NCI-H2029 (cell line): Measurements from ENCODE around the gene DOCK8.
A peak's percentile ranks its signal among the peaks of the same experiment; 100 is the strongest.

Experiments used
- DNase-seq: peaks from one replicate; lab custom pipeline; 2025; lab: John Stamatoyannopoulos, UW

Gene DOCK8

DNA sequence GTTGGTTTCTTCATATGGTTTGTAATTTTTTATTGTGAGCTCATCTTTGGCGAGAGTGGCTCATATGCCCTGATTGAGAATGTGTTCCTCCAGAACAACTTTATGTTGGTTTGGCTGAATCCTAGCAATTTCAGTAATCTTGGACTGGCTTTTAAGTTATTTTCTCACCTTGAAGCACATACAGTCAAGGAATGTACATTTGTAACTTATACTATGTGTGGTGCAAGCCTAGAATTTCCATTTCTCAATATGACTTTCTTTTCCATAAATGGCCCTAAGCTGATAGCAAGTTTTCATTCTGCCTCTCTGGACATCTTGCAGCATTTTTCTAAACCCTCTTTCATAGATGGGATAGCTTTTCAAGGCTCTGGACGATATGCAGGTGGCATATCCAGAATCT is 247.5 kb downstream of the DOCK8 start:
- DNase-seq = no peak

DNA sequence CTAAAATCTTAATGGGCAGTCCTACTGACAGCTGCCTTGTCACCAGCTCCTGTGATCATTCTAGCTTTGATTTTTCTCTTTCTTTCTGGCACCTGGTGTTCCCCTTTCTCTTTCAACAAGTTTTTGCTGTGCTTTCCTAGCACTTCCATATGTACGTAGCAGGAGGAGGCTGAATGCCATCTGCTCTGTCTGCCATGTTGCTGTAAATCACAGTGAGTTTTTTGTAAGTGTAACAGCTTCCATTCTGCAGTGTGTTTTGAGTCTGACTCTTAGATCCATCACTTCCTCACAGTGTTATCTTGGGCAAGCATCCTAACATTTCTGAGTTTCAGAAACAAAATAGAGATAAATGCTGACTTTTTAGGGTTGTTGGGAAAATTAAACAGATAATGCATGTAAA is 247.9 kb downstream of the DOCK8 start:
- no peak for DNase-seq

DNA sequence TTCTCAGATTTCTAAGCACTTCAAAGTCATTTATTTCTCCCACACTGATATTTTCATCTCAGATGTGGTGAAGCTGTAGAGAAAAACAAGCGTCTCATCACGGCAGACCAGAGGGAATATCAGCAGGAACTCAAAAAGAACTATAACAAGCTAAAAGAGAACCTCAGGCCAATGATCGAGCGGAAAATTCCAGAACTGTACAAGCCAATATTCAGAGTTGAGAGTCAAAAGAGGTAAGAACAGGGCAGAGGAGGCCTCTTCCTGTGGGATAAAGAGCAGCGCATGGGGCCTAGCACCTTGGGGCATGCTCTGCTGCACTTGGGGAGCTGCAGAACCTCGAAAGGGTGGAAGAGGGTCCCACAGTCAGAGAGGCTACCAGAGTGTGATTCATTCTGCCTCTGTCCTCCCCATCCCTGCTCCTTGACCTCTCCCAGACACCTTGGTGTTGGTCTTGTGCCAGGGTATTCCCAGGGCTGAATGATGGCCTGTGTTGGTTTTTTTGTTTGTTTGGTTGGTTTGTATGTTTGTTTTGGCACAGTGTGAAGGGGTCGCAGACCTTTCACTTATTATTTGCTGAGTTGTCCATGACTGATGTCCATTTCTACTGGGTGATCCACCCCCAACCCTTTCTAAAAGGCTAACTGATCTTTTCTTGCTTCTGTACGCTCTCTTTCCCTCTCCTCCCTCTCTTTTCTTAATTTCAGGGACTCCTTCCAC is 248.9 kb downstream of the DOCK8 start:
- no peak for DNase-seq

DNA sequence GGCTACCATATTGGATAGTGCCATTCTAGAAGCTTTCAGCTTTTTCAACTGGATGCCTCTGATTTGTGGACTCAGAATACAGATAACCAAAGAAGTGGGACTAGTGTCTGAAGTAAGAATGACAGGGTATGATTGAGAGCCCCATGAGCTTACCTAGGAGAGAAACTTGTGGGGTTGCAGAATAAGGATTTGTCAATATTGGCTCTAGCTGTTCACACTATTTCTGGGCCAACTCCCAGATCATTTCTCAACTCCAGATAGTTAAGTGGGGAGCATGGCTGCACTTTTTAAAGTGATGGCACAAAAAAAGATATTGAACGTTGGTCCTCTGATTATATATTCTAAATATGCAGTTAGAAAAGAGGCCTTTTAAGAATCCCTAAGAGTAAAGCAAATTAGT is 252.1 kb downstream of the DOCK8 start:
- DNase-seq = no peak

DNA sequence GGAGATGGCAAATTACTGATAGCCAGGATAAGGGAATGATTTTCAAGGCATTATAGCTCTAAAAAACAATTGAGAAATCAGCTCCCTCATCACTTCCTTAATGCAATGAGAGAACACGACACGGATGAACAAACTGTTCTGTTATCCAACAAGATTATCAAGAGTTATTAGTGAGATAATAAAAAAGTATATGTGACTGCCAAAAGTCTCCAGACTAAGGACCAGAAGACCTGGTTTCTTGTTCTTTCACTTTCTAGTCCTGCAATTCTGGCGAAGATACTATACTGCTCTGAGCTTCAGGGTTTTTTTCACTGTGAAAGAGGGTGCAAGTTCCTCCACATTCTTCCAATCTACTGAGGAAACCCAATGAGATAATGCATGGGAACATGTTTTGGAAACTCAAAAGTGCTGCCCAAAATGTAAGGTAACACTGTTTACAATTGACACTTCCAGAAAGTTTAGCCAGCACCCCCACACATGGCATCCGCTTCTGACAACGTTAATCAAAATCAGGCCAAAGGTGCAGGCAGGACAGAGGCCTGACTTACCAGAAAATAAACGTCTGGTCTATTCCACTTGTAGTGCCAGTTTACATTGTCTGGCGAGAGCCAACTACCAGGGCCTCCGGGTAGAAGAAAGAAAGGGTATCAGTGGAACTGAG is 254.2 kb downstream of the DOCK8 start:
- no peak for DNase-seq

DNA sequence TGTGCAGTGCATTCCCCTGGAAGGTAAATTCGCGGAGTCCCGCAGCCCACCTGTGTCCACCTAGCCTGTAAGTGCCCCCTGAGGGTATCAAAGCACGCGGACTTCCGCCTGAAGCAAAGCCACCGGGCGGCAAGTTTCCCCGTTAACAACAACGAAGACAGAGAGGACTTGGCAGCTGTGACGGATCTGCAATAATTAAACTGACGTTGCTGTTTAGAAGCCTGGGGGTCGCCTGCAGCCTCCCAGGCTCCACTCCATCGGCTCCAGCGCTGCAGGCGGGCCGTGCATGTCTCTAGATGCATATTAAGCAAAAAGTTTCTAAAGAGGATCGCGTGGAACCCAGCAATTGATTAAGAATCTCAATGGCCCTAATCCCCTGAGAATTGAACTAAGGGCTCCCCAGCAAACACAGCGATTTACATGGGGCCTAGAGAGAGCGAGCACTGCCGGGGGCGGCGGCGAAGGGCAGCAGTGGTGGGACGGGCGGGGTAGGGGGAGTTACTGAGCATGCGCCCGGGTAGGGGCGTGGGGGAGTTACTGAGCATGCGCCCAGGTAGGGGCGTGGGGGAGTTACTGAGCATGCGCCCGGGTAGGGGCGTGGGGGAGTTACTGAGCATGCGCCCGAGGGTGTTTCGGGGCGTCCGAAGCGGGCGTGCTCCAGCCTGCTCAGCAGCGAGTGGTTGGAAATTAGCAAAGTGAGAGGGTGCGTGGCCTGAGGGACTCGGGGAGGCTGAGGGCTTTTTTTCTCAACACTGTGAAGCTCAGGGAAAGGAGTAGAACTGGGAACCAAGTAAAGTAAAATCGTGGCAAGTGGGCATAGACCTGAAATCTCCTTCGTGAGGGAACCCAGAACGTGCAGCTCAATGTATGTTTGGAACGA is 255.2 kb downstream of the DOCK8 start:
- peak; percentile 51 for DNase-seq

DNA sequence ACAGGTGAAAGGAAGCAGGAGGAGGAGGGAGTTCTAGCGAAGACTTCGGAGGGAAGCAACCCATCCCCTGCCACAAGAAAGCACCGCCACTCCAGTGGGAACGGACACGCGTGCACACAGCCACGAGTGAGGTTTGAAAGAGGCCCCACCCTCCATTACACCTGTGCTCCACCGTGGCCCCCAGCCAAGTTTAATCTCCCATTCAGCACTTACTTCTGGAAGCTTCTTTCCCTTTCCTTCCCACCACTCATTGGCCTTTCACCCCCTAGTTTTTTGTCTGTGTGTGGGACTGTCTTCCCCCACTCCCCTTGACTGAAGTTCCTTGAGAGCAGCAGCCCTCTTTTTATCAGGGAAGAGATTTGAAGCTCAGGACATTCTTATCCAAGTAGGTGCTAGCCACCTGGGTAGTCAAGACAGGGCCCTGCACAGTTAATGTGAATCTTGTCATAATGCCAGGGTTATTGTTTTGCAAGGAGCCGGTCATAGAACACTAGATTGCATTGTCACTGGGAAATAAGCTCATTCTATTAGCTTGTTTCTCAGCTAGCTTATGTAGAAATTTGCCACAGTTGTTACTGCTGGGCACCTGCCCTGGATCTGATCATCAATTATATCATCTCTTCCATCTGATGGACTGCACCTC is 256.0 kb downstream of the DOCK8 start:
- no peak for DNase-seq

DNA sequence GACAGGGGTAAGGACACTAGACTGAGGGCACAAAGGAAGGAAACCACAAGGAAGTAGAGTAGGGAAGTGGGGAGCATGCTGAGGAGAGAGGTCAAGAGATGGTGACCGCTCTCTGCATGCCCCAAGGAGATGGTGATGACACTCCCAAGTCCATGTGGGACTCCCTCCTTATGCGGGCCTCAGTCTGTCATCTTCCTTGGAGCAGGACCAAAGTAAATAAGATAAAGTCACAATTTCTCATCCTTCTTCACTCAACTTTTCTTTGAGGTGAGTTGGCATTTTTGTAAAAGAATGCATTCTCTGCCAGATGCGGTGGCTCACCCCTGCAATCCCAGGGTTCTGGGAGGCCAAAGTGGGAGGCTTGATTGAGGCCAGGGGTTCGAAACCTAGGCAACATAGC is 256.7 kb downstream of the DOCK8 start:
- no peak for DNase-seq

DNA sequence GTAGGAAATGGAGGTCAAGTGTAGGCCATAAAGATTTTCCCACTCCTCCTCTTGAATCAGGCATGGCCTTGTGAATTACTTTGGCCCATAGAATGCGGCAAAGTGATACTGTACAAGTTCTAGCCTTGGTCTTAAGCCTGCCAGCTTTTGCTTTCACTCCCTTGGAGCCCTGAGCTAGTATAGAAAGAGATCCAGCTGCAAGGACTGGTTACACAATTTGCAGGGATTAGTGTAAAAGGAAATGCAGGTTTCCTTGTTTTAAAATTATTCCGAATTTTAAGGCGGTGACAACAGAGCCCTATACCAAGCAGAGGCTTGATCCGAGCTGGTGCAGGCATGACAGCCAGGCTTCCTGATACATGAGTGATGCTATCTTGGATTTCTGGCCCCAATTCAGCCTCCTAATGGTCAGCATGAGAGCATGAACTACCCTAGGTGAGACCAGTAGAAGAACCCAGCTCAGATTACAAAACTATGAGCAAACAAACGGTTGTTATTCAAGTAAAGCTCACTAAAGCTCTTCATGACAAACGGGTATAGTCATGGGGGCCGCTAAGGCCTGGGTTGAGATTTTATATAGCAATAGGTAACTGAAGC is 257.9 kb downstream of the DOCK8 start:
- DNase-seq = no peak

DNA sequence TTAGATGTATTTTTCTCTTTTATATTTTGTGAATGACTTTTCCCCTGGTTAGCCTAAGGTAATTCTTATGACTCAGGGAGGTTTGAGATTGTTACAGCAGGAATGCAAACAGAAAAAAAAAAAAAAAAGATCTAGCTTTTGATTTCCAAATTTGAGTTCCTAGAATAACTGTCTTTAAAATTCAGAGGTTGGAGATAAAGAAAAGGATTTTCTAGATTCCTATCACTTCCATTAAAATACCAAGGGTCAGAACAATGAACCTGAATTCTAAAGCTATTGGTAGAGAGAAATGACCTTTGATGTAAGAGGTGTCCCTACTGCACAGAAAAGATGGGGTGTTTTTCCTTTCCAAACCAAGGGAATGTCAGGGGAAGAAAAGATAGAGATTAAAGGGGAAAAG is 262.5 kb downstream of the DOCK8 start:
- DNase-seq = no peak

DNA sequence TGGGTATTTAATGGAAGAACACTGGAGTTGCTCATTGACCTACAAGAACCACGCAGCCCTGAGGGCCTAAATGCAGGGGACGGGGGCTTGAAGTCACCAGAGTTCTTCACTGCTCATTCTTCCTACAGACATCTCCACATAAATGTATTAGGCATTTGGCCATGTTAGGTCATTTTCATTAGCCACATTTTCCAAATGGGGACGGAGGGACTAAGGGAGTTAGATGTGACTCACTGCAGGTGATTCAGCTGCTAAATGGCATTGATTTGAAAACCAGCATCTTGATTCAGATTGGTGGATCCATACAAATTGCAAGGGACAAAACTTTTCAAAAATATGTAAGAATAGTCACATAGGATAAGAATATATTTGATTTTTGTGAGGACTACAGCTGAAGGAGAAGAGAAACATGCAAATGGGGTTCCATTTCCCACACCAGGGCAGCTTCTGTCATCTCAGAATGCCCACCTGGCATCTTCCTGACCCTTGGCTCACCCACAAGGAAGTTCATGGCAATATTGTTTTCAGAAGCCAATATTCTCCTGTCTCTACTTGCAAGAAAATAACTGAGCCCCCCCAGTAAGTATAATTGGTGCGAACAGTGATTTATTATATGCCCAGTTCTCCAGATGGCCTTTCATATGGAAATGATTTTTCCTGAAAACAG is 264.8 kb downstream of the DOCK8 start:
- no peak for DNase-seq

DNA sequence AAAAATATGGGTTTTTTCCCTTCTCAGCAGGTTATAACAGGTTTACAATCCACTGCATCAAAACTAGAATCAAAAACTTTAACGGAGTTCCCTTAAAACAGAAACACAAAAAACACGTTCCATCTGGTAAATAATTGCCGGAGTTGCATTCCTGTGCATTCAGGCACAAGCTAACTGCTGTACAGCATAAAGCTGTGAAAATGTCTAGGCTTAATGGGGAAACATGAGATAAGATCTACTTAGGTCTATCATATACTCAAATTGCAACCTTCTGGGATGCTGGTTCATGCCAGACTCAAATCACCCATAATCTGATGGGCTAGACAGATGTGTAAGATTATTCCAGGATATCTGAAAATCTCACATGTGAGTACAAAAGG is 265.3 kb downstream of the DOCK8 start:
- DNase-seq = no peak

DNA sequence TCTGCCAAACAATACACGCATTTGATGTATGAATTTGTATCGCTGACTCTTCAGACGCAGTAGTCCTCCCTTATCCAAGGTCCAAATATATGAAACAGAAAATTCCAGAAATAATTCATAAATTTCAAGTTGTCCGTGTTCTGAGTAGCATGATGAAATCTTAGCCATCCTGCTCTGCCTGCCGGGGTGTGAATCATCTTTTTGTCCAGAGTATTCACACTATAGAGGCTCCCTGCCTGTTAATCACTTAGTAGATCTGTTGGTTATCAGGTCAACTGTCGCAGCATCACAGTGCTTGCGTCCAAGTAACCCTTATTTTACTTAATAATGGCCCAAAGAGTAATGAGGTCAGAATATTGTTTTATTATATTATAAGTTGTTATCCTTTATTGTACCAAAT is 268.1 kb downstream of the DOCK8 start:
- DNase-seq = no peak

DNA sequence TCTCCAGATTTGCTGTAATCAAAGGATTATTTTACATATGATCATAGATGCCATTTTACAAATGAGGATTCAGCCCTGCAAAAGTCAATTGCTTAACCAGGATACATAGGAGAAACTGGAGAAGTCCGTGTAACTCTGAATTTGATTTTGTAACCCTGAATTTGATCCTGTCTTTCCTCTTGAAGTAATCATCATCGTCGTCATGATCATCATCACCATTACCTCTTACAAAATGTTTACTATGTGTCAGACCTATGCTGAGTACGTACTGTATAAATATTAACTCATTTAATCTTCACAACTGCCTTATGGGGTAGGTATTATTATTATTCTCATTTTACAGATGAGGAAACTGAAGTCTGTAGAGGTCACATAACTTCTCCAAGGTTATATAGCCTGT is 271.5 kb downstream of the DOCK8 start:
- DNase-seq = no peak

DNA sequence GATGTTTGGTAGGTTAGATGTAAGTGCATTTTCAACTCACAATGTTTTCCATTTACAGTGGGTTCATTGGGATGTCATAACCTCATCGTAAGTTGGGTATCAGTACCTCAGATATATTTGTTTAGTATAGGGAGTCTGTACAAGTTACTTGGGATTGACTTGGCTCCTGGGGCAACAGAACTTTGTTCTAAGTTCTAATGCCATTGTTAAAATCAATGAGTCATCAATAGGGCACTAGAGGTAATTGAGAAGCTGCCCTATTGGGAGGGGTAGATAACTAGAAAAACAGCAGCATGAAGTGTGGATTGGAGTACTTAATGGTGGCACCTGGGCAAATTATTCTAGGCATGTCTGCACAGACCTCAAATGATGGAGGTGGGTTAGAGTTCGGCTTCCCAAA is 272.8 kb downstream of the DOCK8 start:
- DNase-seq = no peak

DNA sequence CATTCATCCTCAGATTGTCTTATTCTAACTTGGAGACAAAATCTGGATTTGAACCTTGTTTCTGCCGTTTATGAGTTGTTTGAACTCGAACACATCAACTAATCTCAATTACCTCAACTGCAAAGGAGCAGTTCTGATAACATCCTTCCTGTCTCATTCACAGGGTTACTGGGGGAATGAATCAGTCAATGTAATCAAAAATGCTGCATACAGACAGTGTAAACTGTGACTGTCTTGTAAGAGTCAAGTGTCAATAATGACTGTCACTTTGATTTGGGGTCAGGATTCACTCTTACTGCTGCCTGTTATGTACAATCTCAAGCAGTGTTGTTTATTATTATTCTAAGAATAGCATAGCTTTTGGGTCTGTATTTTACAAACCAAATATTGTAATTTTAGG is 273.8 kb downstream of the DOCK8 start:
- DNase-seq = no peak

DNA sequence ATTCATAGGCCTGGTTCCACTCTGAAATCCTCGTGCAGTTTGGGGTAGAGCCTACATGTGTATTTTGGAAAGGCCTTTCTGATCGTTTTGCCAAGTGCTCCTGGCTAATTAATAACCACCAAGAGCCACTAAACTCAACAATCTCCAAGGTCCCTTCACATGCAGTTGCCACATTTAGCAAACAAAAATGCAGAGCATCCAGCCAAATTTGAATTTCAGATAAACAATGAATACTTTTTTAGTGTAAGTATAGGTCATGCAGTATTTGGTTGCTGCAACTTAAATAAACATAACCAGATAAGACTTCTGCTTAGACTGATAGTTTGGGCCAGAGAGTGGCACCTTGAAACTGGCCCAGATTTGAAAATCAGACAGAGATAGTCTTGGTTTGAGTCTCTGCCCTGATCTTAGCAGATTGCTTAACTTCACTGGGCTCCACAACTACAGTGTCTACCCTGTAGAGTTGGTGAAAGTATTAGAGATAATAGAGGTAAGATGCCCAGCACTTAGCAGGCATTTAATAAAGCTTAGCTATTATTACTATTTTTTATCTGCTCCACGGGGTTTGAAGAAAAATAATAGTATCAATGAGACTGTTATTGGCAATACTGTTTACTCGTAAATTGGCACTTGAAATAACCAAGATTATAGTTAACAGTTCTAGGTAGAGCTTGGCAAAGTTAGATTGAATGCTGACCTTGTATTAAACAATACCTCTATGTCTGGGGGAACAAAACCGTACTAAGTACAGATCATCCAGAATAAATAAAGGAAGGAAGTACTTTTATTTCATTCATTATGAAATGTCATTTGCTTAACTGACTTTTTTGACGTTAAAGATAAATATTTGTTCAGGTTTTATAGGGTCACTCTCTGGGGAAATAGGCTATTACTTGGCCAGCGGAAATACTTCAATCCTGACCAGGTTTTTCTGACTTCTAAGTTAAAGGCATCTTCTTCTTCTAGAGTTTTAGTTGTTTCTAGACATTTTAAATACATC is 274.8 kb downstream of the DOCK8 start:
- DNase-seq = no peak

DNA sequence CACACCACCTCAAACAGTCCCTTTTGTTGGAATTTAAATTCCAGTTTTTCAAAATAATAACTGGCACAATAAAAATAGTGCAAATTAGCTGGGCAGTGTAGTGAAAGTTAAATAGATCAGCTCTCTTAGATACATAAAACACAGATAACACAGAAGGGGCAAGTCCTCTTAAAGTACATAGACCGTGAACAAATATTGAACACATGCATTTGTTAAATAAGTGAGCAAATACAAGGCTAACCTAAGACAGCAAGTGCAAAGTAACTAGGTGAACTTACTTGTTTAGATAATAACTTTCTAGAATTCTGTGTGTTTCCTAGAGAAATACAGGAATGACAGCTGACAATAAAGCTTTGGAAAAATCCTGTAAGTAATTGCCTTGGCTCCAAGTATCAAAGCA is 280.1 kb downstream of the DOCK8 start:
- DNase-seq = no peak

DNA sequence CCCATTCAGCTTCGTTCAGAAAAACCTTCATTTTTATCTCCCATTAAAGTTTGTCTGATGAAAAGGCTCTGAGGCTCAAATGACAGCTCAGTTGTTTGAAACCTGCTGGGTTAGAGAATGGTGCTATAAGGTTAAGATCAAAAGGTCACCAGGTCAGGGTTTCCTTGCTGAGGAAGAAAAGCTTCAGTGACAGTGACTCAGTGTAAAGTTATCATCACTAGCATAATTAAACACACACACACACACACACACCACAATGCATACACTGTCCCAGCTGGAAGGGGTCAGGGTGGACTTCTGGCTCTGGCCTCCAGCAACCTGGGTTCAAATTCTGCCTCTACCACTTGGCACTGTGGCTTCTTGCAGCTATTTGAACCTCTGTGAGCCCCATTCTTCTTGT is 281.1 kb downstream of the DOCK8 start:
- DNase-seq = no peak

DNA sequence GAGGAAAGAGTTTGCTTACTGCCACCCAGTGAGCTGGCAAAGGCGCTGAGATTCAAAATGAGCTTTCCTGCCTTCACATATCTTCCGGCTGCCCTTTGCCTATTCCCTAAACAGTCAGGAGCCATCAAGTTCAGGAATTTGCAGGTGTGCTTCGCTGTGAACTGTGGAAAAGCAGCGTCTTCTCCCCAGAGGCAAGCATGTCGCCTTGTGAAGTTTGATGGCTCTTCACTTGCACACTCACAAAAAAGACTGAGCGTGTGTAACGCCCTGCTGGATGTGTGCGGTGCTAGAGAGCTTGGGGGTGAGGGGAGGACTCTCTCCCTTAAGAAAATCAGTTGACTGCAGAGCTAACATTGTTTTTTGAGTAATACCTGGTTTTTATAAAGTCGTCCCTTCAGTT is 288.7 kb downstream of the DOCK8 start:
- DNase-seq = no peak
